Measurements from ENCODE around the gene FBXL17.

The FBXL17 gene

GRCh38 chr5:108249095-108249784, 132.7 kb downstream of the FBXL17 start:
- TF ChIP-seq, protein P1, sequence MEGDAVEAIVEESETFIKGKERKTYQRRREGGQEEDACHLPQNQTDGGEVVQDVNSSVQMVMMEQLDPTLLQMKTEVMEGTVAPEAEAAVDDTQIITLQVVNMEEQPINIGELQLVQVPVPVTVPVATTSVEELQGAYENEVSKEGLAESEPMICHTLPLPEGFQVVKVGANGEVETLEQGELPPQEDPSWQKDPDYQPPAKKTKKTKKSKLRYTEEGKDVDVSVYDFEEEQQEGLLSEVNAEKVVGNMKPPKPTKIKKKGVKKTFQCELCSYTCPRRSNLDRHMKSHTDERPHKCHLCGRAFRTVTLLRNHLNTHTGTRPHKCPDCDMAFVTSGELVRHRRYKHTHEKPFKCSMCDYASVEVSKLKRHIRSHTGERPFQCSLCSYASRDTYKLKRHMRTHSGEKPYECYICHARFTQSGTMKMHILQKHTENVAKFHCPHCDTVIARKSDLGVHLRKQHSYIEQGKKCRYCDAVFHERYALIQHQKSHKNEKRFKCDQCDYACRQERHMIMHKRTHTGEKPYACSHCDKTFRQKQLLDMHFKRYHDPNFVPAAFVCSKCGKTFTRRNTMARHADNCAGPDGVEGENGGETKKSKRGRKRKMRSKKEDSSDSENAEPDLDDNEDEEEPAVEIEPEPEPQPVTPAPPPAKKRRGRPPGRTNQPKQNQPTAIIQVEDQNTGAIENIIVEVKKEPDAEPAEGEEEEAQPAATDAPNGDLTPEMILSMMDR (IDR thresholded peaks at IDR 0.05): no peak
- TF ChIP-seq ZFX (IDR thresholded peaks at IDR 0.05; ENCODE audit: borderline replicate concordance): no peak
- no peak overlapping the region for H3K27ac ChIP-seq

- TF ChIP-seq ZFX (IDR thresholded peaks at IDR 0.05; ENCODE audit: borderline replicate concordance): no peak
- TF ChIP-seq, protein P1 (IDR thresholded peaks at IDR 0.05): no peak
- H3K27ac ChIP-seq: no peak overlapping the region
Measured at GRCh38 chr5:108238936-108239887, 142.7 kb downstream of the FBXL17 start.

- H3K27ac ChIP-seq: no peak overlapping the region
- TF ChIP-seq, protein P1 (IDR thresholded peaks at IDR 0.05): no peak
- no peak for TF ChIP-seq ZFX (IDR thresholded peaks at IDR 0.05; ENCODE audit: borderline replicate concordance)
Measured at GRCh38 chr5:108238461-108238860, 143.4 kb downstream of the FBXL17 start.

DNA sequence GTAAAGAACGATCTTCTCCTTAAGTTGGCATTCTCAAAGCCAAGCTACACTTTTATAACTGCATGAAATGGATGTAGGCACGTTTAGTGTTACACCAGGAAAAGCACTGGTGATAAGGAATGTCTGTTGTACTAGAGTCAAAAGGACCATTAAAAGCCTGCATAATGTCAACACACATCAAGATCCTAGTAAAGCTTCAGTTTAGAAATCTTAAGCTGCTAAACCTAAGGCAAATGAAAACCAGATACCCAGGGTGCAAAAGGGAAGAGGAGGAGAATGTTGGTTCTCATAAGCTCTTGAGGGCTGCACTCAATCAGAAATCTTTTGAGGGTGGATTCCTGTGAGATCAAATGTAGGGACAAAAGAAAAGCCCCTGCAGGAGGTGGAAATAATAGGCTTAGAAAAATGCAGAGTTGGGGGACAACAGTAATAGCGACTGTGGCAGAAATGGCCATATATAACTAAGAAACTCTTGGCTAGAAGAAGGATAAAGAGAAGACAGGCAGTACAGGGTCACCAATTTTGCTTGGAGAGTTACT, 148.2 kb downstream of the FBXL17 start:
- no peak overlapping the region for H3K27ac ChIP-seq
- TF ChIP-seq, protein P1 (IDR thresholded peaks at IDR 0.05): no peak
- no peak for TF ChIP-seq ZFX (IDR thresholded peaks at IDR 0.05; ENCODE audit: borderline replicate concordance)

- no peak overlapping the region for H3K27ac ChIP-seq
- TF ChIP-seq, protein P1 (IDR thresholded peaks at IDR 0.05): no peak
- no peak for TF ChIP-seq ZFX (IDR thresholded peaks at IDR 0.05; ENCODE audit: borderline replicate concordance)
Measured at GRCh38 chr5:108232805-108233204, 149.1 kb downstream of the FBXL17 start.

- TF ChIP-seq ZFX (IDR thresholded peaks at IDR 0.05; ENCODE audit: borderline replicate concordance): no peak
- TF ChIP-seq, protein P1 (IDR thresholded peaks at IDR 0.05): no peak
- H3K27ac ChIP-seq: no peak overlapping the region
Measured at GRCh38 chr5:108222011-108222410, 159.9 kb downstream of the FBXL17 start.

Data from 22Rv1 (cell line).